Measurements from ENCODE around the gene UBR1.
"Not testable (repeated sequence)": the region's sequence is repeated elsewhere in the genome, so short reads cannot be mapped to it uniquely, and the experiment has no call there.

The UBR1 gene

DNA sequence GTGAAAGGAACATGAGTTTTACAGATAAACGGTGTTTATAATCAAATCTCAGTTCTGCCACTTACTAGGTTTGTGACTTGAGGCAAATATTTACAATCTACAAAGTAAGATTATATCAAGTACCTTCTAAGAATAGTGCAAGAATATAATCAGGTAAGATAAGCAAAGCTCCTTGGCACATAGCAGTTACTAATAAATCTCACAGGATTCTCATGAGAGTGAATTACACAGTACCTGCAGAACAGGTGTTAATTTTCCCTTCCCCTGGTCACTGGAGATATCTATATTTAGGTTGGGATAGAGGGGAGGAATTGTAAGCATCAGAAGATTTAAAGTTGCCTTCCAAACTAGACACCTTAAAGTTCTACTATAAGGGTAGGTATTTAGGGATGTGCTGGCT is 53.0 kb downstream of the UBR1 start:
- POLR2A ChIA-PET (ENCODE audit: low non-redundant PET): no interaction called here
- CTCF ChIA-PET: no interaction called here

DNA sequence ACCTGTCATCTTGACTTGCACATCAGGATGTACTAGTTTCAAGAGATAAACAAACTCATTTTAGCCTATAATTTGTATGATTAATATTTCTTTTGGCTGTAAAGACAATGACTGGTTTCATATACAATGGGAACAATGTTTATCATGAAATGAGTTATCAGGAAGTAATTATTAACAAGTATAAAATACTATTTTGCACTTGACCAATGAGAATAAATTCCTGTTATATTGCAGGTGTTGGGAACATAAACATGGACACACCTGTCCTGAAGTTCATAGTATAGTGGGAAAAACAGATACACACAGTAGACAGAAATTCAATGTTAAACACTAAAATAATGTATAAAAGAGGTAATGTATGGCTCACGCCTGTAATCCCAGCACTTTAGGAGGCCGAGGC is 56.9 kb downstream of the UBR1 start:
- no peak for DNase-seq (ENCODE audit: low spot score)
- ChIA-PET CTCF (no interaction called here), POLR2A (ENCODE audit: low non-redundant PET) (no interaction called here)
- TF ChIP-seq, protein P1, sequence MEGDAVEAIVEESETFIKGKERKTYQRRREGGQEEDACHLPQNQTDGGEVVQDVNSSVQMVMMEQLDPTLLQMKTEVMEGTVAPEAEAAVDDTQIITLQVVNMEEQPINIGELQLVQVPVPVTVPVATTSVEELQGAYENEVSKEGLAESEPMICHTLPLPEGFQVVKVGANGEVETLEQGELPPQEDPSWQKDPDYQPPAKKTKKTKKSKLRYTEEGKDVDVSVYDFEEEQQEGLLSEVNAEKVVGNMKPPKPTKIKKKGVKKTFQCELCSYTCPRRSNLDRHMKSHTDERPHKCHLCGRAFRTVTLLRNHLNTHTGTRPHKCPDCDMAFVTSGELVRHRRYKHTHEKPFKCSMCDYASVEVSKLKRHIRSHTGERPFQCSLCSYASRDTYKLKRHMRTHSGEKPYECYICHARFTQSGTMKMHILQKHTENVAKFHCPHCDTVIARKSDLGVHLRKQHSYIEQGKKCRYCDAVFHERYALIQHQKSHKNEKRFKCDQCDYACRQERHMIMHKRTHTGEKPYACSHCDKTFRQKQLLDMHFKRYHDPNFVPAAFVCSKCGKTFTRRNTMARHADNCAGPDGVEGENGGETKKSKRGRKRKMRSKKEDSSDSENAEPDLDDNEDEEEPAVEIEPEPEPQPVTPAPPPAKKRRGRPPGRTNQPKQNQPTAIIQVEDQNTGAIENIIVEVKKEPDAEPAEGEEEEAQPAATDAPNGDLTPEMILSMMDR (conservative IDR thresholded peaks at IDR 0.05; ENCODE audit: low read depth): no peak
- no peak overlapping the region for H3K27ac ChIP-seq

More for the DNA sequence above, 53.0 kb downstream of the UBR1 start:
- DNase-seq (ENCODE audit: low spot score): no peak
- no peak overlapping the region for H3K27ac ChIP-seq
- TF ChIP-seq, protein P1 (conservative IDR thresholded peaks at IDR 0.05; ENCODE audit: low read depth): no peak

DNA sequence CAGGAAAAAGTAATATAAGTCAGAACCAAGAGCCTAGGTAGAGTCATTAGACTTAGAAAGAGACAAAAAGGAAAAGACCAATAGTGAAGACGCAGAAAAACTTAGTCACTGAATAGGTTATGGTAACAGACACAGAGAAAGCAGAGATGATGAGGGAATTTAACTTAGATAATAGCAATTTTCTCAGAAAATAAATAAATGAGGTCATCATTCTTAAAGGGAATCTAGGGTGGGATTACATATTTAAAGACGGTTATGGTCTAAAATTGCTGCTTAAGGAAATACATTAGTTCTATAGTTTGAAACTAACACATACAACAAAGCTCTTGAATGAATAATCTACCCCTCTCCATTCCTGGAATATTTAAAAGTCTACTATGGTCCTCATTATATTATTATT is 59.4 kb downstream of the UBR1 start:
- no peak overlapping the region for H3K27ac ChIP-seq
- no peak for DNase-seq (ENCODE audit: low spot score)
- POLR2A ChIA-PET (ENCODE audit: low non-redundant PET): no interaction called here
- TF ChIP-seq, protein P1 (conservative IDR thresholded peaks at IDR 0.05; ENCODE audit: low read depth): no peak
- CTCF ChIA-PET: no interaction called here

DNA sequence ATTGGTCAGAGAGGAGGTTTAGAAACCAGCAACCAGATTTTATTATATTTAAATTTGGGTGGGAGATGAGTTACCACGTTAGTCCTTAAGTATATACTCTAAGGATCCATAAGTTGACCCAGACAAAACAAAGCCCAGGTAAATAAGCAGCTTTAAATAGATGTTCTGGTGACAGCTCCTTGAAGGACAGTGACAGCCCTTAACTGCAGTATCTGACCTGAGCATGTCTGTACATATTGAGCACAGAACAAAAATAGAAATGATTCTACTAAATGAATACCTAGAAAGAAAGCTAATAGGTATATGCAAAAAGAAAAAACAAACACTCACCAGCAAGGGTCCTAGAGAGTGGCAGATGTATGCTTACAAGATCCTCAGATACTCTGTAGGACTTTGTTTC is 63.0 kb downstream of the UBR1 start:
- ChIA-PET POLR2A (ENCODE audit: low non-redundant PET) (no interaction called here), CTCF (interaction anchor here (0.6 kb wide), 1 partner anchor 21 kb away, joined by 3 read pairs; no protein-coding TSS in a partner anchor)
- H3K27ac ChIP-seq: no peak overlapping the region
- TF ChIP-seq, protein P1 (conservative IDR thresholded peaks at IDR 0.05; ENCODE audit: low read depth): no peak
- DNase-seq (ENCODE audit: low spot score): no peak

DNA sequence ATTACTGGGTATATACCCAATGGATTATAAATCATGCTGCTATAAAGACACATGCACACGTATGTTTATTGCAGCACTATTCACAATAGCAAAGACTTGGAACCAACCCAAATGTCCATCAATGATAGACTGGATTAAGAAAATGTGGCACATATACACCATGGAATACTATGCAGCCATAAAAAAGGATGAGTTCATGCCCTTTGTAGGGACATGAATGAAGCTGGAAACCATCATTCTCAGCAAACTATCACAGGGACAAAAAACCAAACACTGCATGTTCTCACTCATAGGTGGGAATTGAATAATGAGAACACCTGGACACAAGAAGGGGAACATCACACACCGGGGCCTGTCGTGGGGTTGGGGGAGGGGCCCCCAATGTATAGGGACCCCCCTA is 64.8 kb downstream of the UBR1 start:
- CTCF ChIA-PET: interaction anchor here (0.5 kb wide), 1 partner anchor 38 kb away, joined by 3 read pairs; no protein-coding TSS in a partner anchor
- DNase-seq (ENCODE audit: low spot score); POLR2A ChIA-PET (ENCODE audit: low non-redundant PET): not testable (repeated sequence)

DNA sequence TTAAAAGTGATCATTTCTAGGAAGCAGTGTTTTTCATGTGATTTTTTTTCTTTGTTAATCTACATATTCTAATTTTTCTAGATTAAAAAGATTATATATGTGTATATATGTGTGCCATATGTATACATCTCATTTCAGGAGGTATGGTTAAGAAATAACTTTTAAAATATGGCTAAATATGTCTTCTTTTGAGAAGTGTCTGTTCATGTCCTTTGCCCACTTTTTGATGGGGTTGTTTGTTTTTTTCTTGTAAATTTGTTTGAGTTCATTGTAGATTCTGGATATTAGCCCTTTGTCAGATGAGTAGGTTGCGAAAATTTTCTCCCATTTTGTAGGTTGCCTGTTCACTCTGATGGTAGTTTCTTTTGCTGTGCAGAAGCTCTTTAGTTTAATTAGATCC is 70.6 kb downstream of the UBR1 start:
- H3K27ac ChIP-seq; DNase-seq (ENCODE audit: low spot score); CTCF ChIA-PET; POLR2A ChIA-PET (ENCODE audit: low non-redundant PET): not testable (repeated sequence)

More for the DNA sequence above, 64.8 kb downstream of the UBR1 start:
- H3K27ac ChIP-seq: not testable (repeated sequence)

DNA sequence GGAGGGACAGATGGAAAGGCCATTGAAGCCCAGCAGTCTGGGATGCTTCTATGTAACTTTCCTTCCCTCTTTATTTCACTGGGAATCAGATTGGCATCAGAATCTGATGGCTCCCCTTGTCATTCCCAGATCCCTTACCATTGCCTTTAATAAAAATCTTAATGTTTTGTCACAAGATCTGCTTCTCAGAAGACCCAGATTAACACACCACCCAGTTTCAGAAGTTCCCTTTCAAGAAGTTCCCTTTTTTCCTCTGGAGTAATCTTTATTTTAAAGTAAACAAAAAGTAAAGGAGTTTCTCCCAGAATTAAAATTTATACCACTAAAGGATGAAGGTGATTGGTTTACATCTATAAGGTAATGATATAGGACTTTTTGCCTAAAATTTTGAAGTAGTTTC is 76.4 kb downstream of the UBR1 start:
- no peak overlapping the region for H3K27ac ChIP-seq
- no peak for DNase-seq (ENCODE audit: low spot score)
- ChIA-PET CTCF (no interaction called here), POLR2A (ENCODE audit: low non-redundant PET) (no interaction called here)
- TF ChIP-seq, protein P1 (conservative IDR thresholded peaks at IDR 0.05; ENCODE audit: low read depth): no peak

DNA sequence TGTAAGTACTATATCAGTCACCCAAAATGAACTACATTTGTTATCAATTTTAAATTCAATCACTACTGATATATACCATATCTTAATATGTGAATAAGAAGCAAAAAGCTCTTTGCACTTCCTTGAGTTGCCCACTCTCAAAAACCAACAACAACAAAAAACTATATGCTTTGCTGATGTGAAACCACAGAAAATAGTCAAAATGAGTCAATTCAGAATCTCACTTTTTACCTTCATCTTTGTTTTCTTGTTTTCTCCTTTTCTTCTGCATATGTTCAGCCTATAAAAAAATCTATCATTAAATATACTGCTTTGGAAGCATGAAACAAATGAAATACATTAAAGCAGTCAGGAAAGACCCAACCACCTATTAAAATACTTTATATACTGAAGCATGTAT is 80.7 kb downstream of the UBR1 start:
- TF ChIP-seq, protein P1 (conservative IDR thresholded peaks at IDR 0.05; ENCODE audit: low read depth): no peak
- ChIA-PET POLR2A (ENCODE audit: low non-redundant PET) (no interaction called here), CTCF (no interaction called here)
- H3K27ac ChIP-seq: no peak overlapping the region
- no peak for DNase-seq (ENCODE audit: low spot score)

DNA sequence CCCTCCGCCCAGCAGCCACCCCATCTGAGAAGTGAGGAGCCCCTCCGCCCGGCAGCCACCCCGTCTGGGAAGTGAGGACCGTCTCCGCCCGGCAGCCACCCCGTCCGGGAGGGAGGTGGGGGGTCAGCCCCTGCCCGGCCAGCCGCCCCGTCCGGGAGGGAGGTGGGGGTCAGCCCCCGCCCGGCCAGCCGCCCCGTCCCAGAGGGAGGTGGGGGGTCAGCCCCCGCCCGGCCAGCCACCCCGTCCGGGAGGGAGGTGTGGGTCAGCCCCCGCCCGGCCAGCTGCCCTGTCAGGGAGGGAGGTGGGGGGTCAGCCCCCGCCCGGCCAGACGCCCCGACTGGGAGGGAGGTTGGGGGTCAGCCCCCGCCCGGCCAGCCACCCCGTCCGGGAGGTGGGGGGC is 91.2 kb downstream of the UBR1 start:
- DNase-seq (ENCODE audit: low spot score); H3K27ac ChIP-seq; POLR2A ChIA-PET (ENCODE audit: low non-redundant PET); CTCF ChIA-PET: not testable (repeated sequence)

Measured in RWPE1 (cell line).